Caco-2 (cell line): ENCODE measurements around the gene PTPA. TPM values are rescaled to one million over a fixed set of nuclear protein-coding genes. Genes with fewer than 3 reads are reported as not detected.
"Not testable (repeated sequence)": the region's sequence is repeated elsewhere in the genome, so short reads cannot be mapped to it uniquely, and the experiment has no call there.

ENCODE experiments used
- BruUV-seq: library from RNA; stranded (reverse); fragments of 400-500 nt; replicated peaks from 2 replicates; lab custom pipeline; 2021; lab: Mats Ljungman, UMichigan
- CTCF ChIA-PET: fragments of 300-600 bp; sonication (Branson Sonifier 250); formaldehyde crosslinking; loops from one replicate; lab custom pipeline; 2022; ENCODE audit warnings: antibody characterized with exemption; lab: Charles Lee
- POLR2A ChIA-PET: fragments of 300-600 bp; sonication (Branson Sonifier 250); formaldehyde crosslinking; loops from one replicate; lab custom pipeline; 2022; ENCODE audit warnings: antibody characterized with exemption; lab: Charles Lee
- DNase-seq, 2 experiments: peaks; one replicate each; pipeline versions ENCODE4 v3.0.0 to v3.0.0-alpha.2; 2020 to 2022
- H3K27me3 ChIP-seq: replicated peaks from 2 replicates; pipeline ENCODE4 v1.6.0; 2011; ENCODE audit warnings: low read length; ENCODE audit not compliant: control insufficient read depth, insufficient read depth
- H3K36me3 ChIP-seq: 2 replicates; pipeline ENCODE4 v1.5.1; 2011; ENCODE audit warnings: low read length; ENCODE audit not compliant: control insufficient read depth, insufficient read depth
- H3K4me1 ChIP-seq: fragments of 250-450 bp; sonication (Bioruptor Pico); 2 replicates; pipeline ENCODE4 v1.5.1; 2020; ENCODE audit warnings: mild to moderate bottlenecking
- H3K4me3 ChIP-seq: 2 replicates; pipeline ENCODE4 v1.5.1; 2011; ENCODE audit warnings: low read depth, mild to moderate bottlenecking, control low read depth, low read length
- H3K9me3 ChIP-seq: fragments of 250-450 bp; sonication (Bioruptor Pico); 2 replicates; pipeline ENCODE4 v1.5.1; 2020; ENCODE audit warnings: mild to moderate bottlenecking, moderate library complexity
- H3K27ac Mint-ChIP-seq: one replicate; pipeline ENCODE4 v1.8.0; 2022; ENCODE audit warnings: mixed read lengths; ENCODE audit not compliant: unreplicated experiment
- H3K27me3 Mint-ChIP-seq: one replicate; pipeline ENCODE4 v1.8.0; 2022; ENCODE audit warnings: mixed read lengths; ENCODE audit not compliant: insufficient read depth, unreplicated experiment
- H3K36me3 Mint-ChIP-seq: one replicate; pipeline ENCODE4 v1.8.0; 2022; ENCODE audit warnings: mild to moderate bottlenecking, mixed read lengths; ENCODE audit not compliant: insufficient read depth, unreplicated experiment
- H3K4me1 Mint-ChIP-seq: one replicate; pipeline ENCODE4 v1.8.0; 2022; ENCODE audit warnings: low read depth, mixed read lengths; ENCODE audit not compliant: unreplicated experiment
- H3K4me3 Mint-ChIP-seq: one replicate; pipeline ENCODE4 v1.8.0; 2022; ENCODE audit warnings: mild to moderate bottlenecking, moderate library complexity, mixed read lengths; ENCODE audit not compliant: unreplicated experiment
- H3K9me3 Mint-ChIP-seq: one replicate; pipeline ENCODE4 v1.8.0; 2022; ENCODE audit warnings: mixed read lengths; ENCODE audit not compliant: unreplicated experiment
- intact Hi-C: fragments of 100-400 bp; cut with micrococcal nuclease; formaldehyde crosslinking; loops from one replicate; pipeline ENCODE4 v1.10.0; 2022; ENCODE audit not compliant: unreplicated experiment
- total RNA-seq: library from RNA; stranded (reverse); gene quantifications from 2 replicates; pipeline ENCODE4 v1.2.3, GENCODE V29; 2022
- TF ChIP-seq, protein P1 (sequence below), 2 experiments: fragments of 200-600 bp in 1 of 2; IDR thresholded peaks; 1 replicate in 1 of 2; 2 replicates in 1 of 2; pipeline versions ENCODE4 v1.5.1 to v1.8.0; 2011 to 2022; ENCODE audit warnings: antibody characterized with exemption in 1 of 2, control low read depth in 1 of 2, inconsistent platforms in 1 of 2, low read depth in 1 of 2, low read length in 1 of 2, mild to moderate bottlenecking in 1 of 2, moderate library complexity in 1 of 2; ENCODE audit not compliant: insufficient read depth in 1 of 2, severe bottlenecking in 1 of 2, unreplicated experiment in 1 of 2

PTPA gene
- total RNA-seq, 1 experiment from 2014 or later: 100 TPM

DNA sequence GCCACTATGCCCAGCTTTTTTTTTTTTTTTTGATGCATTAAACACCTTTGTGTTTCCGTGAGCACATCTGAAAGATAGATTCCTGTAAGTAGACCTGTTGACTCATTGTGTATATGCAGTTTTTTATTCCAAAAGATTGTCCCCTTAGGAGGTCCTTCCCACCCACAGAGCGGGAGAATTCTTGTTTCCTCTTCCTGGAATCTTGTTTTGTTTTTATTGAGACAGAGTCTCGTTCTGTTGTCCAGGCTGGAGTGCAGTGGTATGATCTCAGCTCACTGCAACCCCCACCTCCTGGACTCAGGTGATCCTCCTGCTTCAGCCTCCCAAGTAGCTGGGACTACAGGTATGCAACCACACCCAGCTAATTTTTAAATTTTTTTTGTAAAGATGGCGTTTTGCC is 7.6 kb downstream of the PTPA start:
- H3K36me3 ChIP-seq: no peaks in the 10 kb centered on the region; the same call in 1 of the 2 replicates
- BruUV-seq: no TSS peak
- intact Hi-C loops: no loop called here
- H3K4me3 Mint-ChIP-seq: no peak overlapping the region
- H3K36me3 Mint-ChIP-seq: peaks cover 30% of the 10 kb centered on the region
- H3K9me3 ChIP-seq: no peaks in the 10 kb centered on the region
- H3K27me3 ChIP-seq: no peaks in the 10 kb centered on the region
- CTCF ChIA-PET: interaction anchor here (0.6 to 1.0 kb wide), 2 partner anchors 12 to 24 kb away, joined by 3 read pairs; no protein-coding TSS in a partner anchor
- H3K4me1 Mint-ChIP-seq: peaks cover 14% of the 10 kb centered on the region
- H3K4me3 ChIP-seq: no peak overlapping the region
- POLR2A ChIA-PET: no interaction called here
- H3K4me1 ChIP-seq: peaks cover 14% of the 10 kb centered on the region
- TF ChIP-seq, protein P1, sequence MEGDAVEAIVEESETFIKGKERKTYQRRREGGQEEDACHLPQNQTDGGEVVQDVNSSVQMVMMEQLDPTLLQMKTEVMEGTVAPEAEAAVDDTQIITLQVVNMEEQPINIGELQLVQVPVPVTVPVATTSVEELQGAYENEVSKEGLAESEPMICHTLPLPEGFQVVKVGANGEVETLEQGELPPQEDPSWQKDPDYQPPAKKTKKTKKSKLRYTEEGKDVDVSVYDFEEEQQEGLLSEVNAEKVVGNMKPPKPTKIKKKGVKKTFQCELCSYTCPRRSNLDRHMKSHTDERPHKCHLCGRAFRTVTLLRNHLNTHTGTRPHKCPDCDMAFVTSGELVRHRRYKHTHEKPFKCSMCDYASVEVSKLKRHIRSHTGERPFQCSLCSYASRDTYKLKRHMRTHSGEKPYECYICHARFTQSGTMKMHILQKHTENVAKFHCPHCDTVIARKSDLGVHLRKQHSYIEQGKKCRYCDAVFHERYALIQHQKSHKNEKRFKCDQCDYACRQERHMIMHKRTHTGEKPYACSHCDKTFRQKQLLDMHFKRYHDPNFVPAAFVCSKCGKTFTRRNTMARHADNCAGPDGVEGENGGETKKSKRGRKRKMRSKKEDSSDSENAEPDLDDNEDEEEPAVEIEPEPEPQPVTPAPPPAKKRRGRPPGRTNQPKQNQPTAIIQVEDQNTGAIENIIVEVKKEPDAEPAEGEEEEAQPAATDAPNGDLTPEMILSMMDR (IDR thresholded peaks at IDR 0.05; ENCODE audit: insufficient read depth in 1 of 2, low read depth in 1 of 2, low read length in 1 of 2, severe bottlenecking in 1 of 2, unreplicated experiment in 1 of 2): no peak
- no peaks in the 10 kb centered on the region for H3K9me3 Mint-ChIP-seq
- no peak for DNase-seq
- no peaks in the 10 kb centered on the region for H3K27me3 Mint-ChIP-seq
- H3K27ac Mint-ChIP-seq: no peak overlapping the region

DNA sequence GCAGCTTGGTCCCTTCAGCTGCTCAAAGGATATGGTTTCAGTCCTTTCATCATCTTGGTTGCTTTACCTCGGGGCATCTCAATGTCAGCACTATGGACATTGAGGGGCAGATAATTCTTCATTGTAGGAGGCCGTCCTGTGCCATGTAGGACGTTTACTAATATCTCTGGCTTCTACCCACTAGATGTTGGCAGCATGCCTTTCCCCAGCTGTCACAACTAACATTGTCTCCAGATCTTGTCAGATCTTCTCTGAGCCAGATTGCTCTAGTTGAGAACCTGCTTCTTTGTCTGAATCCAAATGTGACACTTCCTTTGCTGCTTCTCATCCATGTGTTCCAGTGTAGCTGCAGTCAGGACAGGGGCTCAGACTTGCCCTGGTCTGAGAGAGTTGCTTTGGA is 10.3 kb downstream of the PTPA start:
- CTCF ChIA-PET: no interaction called here
- H3K27ac Mint-ChIP-seq: no peak overlapping the region
- no peak overlapping the region for H3K4me3 Mint-ChIP-seq
- BruUV-seq: no TSS peak
- Histone ChIP-seq H3K27me3 (no peaks in the 10 kb centered on the region), H3K4me1 (no peaks in the 10 kb centered on the region), H3K4me3 (no peak overlapping the region), H3K9me3 (no peaks in the 10 kb centered on the region), H3K36me3 (no peaks in the 10 kb centered on the region; the same call in 1 of the 2 replicates)
- H3K9me3 Mint-ChIP-seq: no peaks in the 10 kb centered on the region
- intact Hi-C loops: no loop called here
- DNase-seq: no peak
- no peaks in the 10 kb centered on the region for H3K27me3 Mint-ChIP-seq
- no peaks in the 10 kb centered on the region for H3K4me1 Mint-ChIP-seq
- POLR2A ChIA-PET: no interaction called here
- peaks cover 45% of the 10 kb centered on the region for H3K36me3 Mint-ChIP-seq
- TF ChIP-seq, protein P1 (IDR thresholded peaks at IDR 0.05; ENCODE audit: insufficient read depth in 1 of 2, low read depth in 1 of 2, low read length in 1 of 2, severe bottlenecking in 1 of 2, unreplicated experiment in 1 of 2): no peak

DNA sequence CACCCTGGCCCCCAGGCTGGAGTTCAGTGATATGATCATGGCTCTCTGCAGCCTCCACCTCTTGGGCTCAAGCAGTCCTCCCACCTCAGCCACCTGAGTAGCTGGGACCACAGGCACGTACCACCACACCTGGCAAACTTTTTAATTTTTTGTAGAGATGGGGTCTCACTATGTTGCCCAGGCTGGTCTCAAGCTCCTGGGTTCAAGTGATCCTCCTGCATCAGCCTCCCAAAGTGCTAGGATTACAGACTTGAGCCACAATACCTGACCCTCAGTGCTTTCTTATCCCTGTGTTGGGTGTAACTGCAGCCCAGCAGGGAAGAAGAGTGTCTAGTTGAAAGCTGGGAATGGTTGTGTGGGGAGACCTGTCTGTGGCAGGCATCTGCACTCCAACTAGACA is 10.9 kb downstream of the PTPA start:
- TF ChIP-seq, protein P1 (IDR thresholded peaks at IDR 0.05; ENCODE audit: insufficient read depth in 1 of 2, low read depth in 1 of 2, low read length in 1 of 2, severe bottlenecking in 1 of 2, unreplicated experiment in 1 of 2): no peak
- DNase-seq: no peak
- intact Hi-C loops: no loop called here
- Mint-ChIP-seq H3K4me1 (no peaks in the 10 kb centered on the region), H3K27me3 (no peaks in the 10 kb centered on the region), H3K9me3 (no peaks in the 10 kb centered on the region), H3K36me3 (peaks cover 51% of the 10 kb centered on the region), H3K4me3 (no peak overlapping the region), H3K27ac (no peak overlapping the region)
- ChIA-PET POLR2A (no interaction called here), CTCF (interaction anchor here (0.6 kb wide), 1 partner anchor 52 kb away, joined by 3 read pairs; no protein-coding TSS in a partner anchor)
- no peaks in the 10 kb centered on the region for H3K9me3 ChIP-seq
- H3K36me3 ChIP-seq: no peaks in the 10 kb centered on the region; the same call in 1 of the 2 replicates
- H3K27me3 ChIP-seq: no peaks in the 10 kb centered on the region
- H3K4me1 ChIP-seq: no peaks in the 10 kb centered on the region
- H3K4me3 ChIP-seq: no peak overlapping the region
- BruUV-seq: no TSS peak

DNA sequence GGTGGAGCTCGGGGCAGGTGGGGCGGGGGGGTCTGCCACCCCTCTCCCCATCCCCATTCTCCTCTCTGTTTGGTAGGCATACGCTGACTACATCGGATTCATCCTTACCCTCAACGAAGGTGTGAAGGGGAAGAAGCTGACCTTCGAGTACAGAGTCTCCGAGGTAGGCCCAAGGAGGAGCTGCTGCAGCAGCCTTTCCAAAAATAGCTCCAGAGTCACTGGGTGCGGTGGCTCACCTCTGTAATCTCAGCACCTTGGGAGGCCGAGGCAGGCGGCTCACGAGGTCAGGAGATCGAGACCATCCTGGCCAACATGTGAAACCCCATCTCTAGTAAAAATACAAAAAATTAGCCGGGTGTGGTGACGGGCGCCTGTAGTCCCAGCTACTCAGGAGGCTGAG is 11.8 kb downstream of the PTPA start:
- not testable (repeated sequence) for H3K36me3 ChIP-seq

More for the DNA sequence above, 11.8 kb downstream of the PTPA start:
- intact Hi-C loops, DNase-seq, H3K27me3 Mint-ChIP-seq, H3K4me1 Mint-ChIP-seq, POLR2A ChIA-PET, CTCF ChIA-PET, H3K27ac Mint-ChIP-seq, H3K4me3 Mint-ChIP-seq, H3K4me3 ChIP-seq, H3K9me3 ChIP-seq, H3K27me3 ChIP-seq, H3K9me3 Mint-ChIP-seq, BruUV-seq, H3K4me1 ChIP-seq: not testable (repeated sequence)
- peaks cover 56% of the 10 kb centered on the region for H3K36me3 Mint-ChIP-seq
